Measurements from ENCODE around the gene TOLLIP.
"Not testable (repeated sequence)": the region's sequence is repeated elsewhere in the genome, so short reads cannot be mapped to it uniquely, and the experiment has no call there.

Gene TOLLIP

DNA sequence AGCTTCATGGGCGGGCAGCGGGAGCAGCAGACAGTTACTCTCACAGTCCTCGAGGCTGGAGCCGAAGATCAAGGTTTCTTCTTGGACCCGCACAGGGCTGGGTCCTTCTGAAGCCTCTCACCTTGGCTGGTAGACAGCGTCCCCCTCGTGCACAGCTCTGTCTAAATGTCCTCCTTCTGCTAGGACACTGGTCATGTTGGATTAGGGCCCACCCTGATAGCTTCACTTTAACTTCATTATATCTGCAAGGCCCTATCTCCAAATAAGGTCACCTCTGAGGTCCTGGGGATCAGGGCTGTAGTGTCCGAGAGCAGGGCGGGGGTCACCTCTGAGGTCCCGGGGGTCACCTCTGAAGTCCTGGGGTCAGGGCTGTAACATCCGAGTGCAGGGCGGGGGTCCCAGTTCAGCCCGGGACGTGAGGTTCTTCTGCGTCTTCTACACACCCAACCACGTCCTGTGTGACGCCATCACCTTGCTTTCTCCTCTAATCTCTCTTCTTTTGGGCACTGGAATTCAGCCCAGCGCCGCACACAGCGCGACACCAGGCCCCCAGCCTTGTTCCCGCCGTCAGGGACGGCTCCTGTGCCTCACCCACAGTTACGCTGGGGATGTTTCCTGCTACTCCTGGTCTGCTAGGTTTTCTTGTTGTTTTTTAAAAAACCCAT lies 34.1 kb upstream of the TOLLIP start:
- DNase-seq: no peak

DNA sequence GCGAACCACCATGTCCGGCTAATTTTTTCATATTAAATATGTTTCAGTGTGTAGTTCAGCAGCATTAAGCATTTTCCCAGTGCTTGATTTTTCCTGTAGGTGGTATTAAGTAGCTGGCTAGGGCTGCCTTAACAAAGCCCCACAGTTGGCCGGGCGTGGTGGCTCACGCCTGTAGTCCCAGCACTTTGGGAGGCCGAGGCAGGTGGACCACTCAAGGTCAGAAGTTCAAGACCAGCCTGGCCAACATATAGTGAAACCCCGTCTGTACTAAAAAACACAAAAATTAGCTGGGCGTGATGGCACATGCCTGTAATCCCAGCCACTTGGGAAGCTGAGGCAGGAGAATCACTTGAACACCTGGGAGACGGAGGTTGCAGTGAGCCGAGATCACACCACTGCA lies 33.5 kb upstream of the TOLLIP start:
- no peak for DNase-seq

DNA sequence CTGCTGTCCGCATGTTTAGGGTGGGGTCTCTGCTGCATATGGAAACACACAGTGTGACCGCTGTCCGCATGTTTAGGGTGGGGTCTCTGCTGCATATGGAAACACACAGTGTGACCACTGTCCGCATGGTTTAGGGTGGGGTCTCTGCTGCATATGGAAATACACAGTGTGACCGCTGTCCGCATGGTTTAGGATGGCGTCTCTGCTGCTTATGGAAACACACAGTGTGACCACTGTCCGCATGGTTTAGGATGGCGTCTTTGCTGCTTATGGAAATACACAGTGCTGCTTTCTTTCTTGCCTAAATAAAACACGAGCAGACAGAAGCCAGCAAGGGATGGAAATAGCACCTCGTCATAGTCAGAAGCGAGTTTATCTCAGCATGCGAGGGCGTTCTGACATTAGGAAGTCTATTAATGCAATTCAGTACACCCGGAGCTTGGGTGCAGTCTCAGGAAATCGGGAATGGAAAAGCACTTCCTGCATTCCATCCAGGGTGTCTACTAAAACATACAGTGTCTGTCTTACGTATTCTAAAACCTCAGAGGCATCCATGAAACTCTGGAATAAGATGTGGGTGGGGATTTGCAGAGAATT lies 32.6 kb upstream of the TOLLIP start:
- DNase-seq: no peak

DNA sequence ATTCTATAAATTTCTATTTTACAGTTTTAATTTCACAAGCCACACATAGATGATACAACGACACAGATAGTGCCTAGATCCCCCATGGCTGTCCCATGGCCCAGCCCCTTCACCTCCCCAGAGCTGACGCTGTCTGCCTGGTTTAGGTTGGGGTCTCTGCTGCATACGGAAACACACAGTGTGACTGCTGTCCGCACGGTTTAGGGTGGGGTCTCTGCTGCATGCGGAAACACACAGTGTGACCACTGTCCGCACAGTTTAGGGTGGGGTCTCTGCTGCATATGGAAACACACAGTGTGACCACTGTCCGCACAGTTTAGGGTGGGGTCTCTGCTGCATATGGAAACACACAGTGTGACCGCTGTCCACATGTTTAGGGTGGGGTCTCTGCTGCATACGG lies 31.8 kb upstream of the TOLLIP start:
- DNase-seq: not testable (repeated sequence)

DNA sequence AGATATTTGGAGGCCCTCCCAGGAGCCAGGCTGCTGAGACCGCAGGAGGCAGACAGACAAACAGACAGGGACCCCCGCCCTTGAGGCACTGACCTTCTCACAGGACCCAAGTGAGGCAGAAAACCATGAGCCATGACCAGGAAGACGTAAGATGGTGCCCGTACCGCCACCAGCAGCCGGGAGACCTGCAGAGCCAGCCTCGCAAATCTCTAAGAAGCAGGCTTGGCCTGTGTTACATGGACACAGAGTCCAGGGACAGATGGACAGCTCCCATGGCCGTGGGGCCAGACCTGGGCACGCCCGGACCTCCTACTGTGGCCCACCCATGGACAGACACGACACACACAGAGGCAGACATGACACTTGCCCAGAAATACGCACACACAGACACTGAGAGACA lies 30.7 kb upstream of the TOLLIP start:
- DNase-seq: no peak

DNA sequence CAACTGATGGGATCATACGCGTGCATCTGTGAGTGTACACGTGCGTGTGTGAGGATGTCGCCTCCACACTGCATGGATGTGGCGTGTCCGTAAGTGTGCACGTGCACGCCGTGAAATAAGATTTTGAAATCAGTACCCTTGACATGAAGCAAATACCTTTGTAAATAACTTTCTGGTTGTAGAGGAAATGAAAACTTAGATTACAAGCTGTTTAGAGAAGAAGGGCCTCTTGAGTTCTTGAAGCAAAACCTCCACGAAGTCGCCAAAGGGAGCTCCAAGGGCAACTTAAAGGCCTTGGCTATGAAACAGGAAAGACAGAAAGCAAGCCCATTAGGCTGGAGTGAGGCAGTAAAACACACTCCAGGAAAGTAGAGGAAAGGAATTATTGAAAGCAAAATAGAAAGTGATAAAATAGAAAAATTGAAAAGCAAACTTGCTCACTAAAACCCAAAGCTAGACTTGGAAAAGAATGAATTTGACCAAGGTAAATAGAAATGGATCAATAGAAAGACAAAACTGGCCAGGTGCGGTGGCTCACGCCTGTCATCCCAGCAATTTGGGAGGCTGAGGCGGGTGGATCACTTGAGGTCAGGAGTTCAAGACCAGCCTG lies 29.7 kb upstream of the TOLLIP start:
- no peak for DNase-seq

DNA sequence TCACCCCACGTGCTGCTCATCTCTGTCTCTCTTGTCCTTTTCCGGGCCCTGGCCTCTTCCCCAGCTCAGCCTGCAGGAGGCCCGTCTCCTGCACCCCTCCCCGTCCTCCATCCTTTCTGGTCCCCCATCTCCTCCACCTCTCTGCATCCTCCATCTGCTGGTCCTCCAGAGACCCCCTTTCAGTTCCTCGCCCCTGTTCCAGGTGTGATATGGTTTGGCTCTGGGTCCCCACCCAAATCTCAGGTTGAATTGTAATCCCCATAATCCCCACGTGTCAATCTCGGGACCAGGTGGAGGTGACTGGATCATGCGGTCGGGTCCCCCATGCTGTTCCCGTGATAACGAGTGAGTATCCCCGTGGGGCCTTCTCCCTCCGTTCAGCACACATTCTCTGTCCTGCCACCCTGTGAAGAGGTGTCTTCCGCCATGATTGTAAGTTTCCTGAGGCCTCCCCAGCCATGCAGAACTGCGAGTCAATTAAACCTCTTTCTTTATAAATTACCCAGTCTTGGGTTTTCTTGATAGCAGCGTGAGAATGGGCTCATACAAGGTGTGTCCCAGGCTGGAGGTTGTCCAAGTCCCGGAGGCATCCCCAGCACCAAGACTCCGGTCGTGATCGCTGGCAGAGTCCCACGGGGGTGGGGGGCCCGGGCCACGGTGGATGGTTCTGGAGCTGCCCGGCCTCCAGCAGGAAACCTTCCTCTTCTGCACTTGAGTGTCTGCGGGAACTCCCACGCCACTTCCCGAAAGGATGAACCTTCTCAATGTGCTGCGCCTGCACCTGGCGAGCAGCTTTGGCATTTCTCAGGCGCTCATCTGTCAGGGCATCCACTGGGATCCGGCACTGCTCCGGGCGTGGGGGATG lies 29.0 kb upstream of the TOLLIP start:
- no peak for DNase-seq

DNA sequence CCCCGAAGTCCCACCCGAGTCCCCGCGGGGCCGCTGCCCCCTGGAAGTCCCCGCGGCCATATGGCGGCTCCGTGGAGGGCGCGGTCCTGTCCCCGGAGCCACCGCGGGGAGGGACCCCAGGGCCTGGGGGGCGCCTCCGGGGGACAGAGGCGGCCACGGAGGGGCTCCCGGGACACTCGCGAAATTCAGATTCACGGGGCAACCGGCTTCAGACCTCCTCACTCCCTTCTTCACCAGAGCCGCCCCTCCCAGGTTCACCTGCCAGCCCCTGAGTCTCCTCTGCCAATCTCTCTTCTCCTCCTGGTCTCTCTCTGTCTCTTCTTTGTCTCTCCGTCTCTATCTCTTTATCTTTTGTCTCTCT lies 28.2 kb upstream of the TOLLIP start:
- no peak for DNase-seq

DNA sequence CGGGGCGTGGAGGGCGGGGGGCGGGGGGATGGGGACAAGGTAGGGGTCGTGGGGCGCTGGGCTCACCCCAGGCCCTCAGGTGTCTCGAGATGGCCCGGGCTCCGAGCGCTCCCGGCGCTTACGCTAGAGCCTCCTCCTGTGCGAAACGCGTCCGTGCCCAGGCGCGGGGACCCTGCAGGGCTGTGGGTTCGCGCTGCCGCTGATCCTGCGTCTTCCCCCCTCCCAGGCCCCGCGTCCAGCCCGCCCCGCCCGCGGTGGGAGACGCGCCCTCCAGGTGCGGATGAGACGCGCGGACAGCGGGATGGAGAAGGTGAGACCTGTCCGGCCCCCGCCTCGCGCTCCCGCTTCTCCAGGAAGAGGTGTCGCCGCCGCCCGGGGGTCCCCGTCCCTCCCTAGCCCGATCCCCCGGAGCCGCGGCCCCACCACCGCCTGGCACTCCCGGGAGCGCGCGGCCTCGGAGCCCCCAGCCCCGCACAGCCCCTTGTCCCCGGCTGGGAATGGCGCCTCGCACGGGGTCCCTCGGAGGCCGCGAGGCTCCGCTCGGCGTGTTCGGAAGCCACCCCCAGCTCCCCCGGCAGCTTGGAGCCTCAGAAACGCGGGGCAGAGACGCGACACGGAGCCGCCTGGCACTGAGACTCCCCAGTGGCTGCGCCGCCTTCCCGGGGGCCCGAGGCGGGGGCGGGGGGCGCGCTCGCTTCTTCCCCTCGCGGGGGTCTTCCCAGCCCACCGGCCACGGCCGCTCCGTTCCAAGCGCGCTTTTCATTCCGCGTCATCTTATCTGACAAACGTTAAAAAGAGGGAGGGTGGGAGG lies 27.6 kb upstream of the TOLLIP start:
- peak; percentile 51 for DNase-seq

DNA sequence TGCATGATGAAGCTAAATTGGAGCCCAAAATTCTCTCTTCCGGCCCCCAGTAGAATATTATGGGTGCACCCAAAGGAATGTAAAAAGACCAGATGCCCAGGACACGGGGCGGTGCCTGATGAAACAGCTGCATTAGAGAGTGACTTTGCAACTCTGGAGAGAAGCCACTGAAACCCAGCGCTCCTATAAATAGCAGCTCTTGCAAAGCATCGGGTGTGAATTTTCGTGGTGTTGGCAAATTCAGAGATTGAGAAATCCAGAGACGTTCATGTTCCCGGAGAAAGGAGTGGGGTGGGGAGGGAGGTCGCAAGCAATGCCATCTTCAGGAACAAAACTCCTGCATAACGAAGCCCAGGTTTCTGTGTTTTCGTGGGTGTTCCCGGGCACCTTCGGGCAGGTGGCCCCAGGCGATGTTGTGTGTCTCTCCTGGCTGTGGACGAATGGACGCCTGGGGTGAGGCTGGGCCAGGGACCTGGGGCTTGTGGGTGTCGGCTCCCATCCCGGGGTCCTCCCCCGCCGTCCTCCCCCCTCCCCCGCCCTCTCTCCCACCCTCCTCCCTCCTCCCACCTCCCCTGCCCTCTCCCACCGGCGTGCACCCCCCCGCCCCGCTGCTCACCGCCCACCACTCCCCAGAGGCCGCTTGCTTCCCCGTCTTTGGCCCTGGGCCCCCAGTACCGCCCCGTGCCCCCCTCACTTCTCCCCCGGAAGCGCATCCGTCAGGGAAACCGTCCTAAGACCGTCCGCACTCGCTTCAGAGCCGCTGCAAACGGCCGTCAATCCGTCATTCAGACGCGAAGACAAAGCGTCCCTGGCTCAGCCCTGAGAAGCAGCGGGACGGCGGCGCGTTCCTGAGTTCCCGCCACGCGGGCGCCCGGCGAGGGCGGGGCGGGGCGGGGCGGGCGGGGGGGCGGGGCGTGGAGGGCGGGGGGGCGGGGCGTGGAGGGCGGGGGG lies 26.7 kb upstream of the TOLLIP start:
- peak; percentile 57 for DNase-seq

DNA sequence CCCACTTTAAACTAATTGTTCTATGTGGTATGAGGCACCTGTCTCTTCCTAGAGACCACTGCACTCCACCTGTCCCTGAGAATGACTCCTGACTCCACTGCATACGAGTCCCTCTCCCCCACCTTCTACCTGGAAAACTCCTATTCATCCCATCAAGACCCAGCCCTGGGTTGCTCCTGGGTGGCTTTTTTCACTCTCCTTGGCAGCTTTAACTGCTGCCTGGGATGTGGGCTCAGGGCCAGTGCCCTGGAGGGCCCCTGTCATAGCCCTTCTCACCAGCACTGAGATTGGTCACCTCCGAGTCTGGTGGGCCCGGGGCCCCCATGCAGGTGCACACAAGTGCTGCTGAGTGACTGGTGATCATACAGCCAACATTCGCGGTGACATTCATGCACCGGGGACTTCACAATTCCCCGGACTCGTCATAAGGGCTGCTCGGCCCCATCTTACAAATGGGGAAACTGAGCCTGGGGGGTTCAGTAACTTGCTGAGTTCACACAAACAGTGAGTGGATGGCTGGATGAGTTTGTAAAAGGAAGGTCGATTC lies 25.9 kb upstream of the TOLLIP start:
- no peak for DNase-seq

DNA sequence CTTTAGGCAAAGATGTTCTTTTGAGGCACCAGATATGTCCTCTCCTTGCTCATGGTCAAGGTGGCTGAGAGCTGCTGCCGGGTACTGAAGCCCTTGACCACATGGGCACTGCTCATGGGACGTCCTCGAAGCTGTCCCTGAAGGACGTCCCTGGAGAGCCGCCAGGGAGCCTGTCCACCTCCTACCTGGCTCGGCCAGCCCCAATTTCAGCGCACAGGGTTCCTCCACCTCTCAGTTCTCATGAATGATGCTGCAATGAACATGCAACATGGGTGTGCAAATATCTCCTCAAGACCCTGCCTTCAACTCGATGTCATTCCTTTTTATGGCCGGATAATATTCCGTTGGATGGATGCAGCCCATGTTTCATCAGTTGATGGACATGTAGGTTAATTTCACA lies 24.4 kb upstream of the TOLLIP start:
- DNase-seq: no peak

DNA sequence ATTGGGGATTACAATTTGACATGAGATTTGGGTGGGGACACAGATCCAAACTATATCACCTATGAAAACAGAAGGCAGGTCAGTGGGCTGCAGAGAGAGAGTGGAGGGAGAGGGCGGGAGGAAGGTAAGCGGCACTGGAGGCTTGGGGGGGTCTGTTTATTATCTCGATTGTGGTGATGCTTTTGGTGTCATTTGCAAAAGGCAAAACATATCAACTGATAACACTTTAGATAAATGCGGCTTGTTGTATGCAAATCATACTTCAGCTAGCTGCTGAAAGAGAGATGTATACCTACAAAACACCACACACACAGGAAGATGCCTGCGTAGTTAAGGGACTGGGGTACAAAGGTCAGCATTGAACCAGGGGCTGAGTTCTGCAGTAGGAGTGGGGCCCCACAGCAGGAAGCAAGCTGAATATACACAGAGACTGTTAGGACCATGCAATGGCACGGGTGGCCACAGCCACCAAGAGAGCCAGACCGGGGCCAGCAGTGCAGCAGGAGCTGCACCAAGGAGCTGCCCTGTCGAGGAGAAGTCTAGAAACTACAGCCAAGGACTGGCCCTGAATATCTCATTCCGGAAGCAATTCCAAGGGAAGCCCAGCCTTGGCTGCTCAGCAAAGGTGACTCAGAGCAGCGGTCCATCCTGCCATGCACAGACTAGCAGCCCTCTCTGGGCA lies 23.8 kb upstream of the TOLLIP start:
- DNase-seq: no peak

DNA sequence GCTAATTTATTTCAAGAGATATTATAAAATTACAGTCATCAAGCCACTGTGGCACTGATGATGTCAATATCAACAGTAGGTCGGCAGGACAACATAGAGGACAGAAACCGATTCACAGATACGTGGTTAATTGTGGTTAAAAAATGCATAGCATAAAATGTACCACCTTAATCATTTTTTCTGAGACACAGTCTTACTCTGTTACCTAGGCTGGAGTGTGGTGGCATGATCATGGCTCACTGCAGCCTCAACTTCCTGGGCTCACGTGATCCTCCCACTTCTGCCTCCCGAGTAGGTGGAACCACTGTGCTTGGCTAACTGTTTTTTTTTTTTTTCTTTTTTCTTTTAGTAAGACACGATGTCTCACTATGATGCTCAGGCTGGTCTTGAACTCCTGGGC lies 21.0 kb upstream of the TOLLIP start:
- peak; percentile 62 for DNase-seq

DNA sequence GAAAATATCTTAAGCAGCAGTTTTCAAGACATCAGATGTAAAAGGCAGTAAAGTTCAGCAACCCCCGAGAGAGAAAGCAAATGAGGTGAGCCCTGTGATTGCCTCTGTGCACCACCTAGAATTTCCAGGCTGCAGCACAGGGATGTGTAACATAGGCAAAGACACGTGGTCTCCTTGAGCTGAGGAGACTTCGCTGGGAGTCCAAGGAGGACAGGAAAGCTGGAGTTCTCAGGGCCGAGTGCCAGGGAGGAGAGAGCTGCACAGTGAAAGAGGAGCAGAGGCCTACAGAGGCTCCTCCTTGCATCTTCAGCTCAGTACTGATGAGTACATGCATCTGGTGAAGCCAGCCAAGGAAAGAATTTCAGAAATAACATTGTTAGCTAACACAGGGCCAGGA lies 17.6 kb upstream of the TOLLIP start:
- no peak for DNase-seq

DNA sequence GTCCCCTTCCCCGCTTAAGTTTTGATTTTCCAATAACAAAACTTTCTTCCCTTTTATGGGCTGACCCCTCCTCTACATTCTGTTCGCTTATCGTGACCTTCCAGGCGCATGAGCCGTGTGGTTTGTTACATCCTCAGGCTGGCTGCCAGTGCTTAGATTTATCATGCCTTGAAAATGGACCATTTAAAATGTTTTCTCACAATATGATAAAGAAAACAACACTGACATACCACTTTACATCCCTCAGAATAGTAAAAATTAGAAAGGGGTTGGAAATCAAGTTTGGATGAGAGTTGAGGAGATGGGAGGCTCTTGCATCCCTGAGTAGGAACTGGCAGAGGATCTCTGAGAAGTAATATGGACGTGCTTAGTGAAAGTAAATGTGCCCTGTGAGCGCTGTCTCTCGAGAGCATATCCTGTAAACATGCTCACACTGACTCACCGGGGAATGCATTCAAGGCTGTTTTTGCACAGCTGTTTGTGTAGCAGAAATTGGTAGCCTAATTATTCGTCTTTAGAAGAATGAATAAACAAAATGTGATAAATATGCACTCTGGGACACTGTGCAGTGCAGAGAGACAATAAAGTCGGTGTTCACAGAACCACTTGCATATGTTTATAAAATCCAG lies 17.1 kb upstream of the TOLLIP start:
- DNase-seq: no peak

DNA sequence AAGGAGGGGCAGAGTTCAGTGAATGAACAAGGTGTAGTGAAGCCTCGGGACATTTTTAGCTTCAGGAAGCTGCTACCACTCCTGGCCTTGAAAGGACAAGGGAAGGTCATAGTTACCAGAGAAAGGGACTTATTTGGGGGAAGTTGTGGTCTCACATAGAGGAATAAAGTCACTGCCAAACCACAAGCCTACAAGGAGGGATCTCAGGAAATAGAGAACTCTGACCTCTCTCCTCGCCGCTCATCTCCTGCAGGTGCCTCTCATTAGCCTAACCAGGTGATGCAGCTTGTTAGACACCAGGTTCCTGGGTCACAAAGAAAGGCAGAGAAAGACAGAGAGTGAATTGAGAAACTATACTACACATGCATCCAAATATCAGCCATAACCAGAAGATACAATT lies 14.3 kb upstream of the TOLLIP start:
- DNase-seq: no peak

DNA sequence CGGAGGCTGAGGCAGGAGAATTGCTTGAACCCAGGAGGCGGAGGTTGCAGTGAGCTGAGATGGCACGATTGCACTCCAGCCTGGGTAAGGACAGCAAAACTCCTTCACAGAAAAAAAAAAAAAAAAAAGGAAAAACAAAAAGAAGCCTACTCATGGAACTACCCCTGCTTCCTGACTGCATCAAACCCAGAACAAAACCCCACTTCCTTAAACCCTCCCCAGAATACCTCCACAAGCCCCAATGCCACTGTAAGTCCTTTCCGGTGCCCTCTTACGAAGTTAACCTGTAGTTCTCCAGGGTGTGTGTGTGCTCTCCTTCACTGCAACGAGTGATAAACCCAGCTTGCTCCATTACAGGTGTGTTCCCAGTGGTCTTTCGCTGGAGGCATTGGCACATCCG lies 8.6 kb upstream of the TOLLIP start:
- DNase-seq: no peak

DNA sequence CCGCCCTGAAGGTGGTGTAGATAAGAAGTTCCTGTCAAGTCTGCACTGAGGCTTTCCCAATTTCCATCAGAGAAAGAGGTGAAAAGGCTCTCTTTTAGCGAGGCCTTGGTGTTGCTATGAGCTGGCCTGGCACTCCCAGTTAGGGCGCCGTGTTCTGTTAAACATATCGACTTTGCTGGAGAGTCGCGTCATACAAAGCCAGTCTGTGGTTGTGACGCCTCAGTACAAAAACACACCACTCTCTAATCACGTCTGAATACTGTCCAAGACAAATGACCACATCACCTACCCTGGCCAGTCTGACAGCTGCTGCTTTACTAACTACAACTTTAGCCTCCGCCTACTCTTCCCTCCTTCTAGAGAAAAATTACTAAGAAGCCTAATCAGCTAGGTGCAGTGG lies 8.0 kb upstream of the TOLLIP start:
- DNase-seq: no peak

DNA sequence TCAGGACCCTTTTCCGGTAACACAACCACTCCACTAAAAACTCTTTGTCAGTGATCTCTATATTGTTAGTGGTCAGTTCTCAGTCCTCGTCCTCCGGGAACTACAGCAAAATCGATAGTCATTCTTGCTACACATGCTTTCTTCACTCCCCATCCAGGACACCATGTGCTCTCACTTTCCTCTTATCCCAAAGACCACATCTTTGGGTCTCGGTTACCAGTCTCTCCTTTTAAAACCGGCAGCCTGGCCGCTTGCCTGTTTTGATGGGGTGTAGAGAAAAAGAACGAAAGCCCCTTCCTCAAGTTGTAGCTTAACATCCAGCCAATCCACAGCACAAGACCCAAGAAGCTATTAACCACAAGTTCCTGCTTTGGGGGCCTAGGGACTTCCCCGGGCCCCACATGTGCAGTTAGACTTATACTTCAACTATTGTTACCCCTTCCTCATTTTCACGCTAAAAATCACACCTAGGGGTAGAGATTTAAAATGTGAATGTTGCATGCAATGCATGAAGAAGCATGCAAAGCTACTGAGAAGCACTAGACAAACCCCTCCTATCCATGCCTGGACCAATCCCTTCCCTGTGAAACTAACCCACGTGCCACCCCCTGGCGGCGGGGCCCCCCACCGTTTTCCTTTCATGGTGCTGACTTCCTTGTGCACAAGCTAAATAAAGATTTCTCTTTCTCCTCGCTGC lies 1.5 kb upstream of the TOLLIP start:
- peak; percentile 45 for DNase-seq
